Progenitor cell of endocrine pancreas (in vitro differentiated cells): ENCODE results near the gene KCTD18. TPM values are rescaled to one million over a fixed set of nuclear protein-coding genes. Genes with fewer than 3 reads are reported as not detected.

Source experiments
- DNase-seq: peaks from one replicate; pipeline ENCODE4 v3.0.0; 2021; ENCODE audit warnings: low spot score; ENCODE audit not compliant: unreplicated experiment
- H3K27ac Mint-ChIP-seq: 2 replicates; pipeline ENCODE4 v1.8.0; 2021; ENCODE audit warnings: mild to moderate bottlenecking, moderate library complexity, mixed read lengths
- H3K27me3 Mint-ChIP-seq: 2 replicates; pipeline ENCODE4 v1.8.0; 2021; ENCODE audit warnings: mixed read lengths
- H3K36me3 Mint-ChIP-seq: 2 replicates; pipeline ENCODE4 v1.8.0; 2022; ENCODE audit warnings: mixed read lengths; ENCODE audit not compliant: insufficient read depth
- H3K4me1 Mint-ChIP-seq: 2 replicates; pipeline ENCODE4 v1.8.0; 2021; ENCODE audit warnings: low read depth, mixed read lengths
- H3K4me3 Mint-ChIP-seq: 2 replicates; pipeline ENCODE4 v1.8.0; 2021; ENCODE audit warnings: low read depth, mild to moderate bottlenecking, moderate library complexity, mixed read lengths
- H3K9me3 Mint-ChIP-seq: 2 replicates; pipeline ENCODE4 v1.8.0; 2021; ENCODE audit warnings: low read depth, mixed read lengths
- CTCF ChIP-seq: fragments of 200-600 bp; sonication (generic); IDR thresholded peaks from one replicate; pipeline ENCODE4 v1.5.0; 2021; ENCODE audit warnings: antibody characterized with exemption, mild to moderate bottlenecking; ENCODE audit not compliant: unreplicated experiment
- total RNA-seq: library from RNA; stranded (reverse); gene quantifications from 2 replicates; pipeline ENCODE4 v1.2.1, GENCODE V29; 2021

KCTD18 gene
- total RNA-seq, 1 donor from 2014 or later: 7.3 TPM

GRCh38 chr2:200449149-200449548, 60.7 kb downstream of the KCTD18 start:
- Mint-ChIP-seq H3K9me3 (no peaks in the 10 kb centered on the region), H3K27ac (no peak overlapping the region), H3K27me3 (no peaks in the 10 kb centered on the region), H3K36me3 (peaks cover 21% of the 10 kb centered on the region), H3K4me3 (no peak overlapping the region), H3K4me1 (no peaks in the 10 kb centered on the region)
- DNase-seq: no peak
- TF ChIP-seq CTCF: no peak

- TF ChIP-seq CTCF: no peak
- H3K4me1 Mint-ChIP-seq: no peaks in the 10 kb centered on the region
- no peak for DNase-seq
- no peaks in the 10 kb centered on the region for H3K9me3 Mint-ChIP-seq
- H3K4me3 Mint-ChIP-seq: no peak overlapping the region
- no peaks in the 10 kb centered on the region for H3K27me3 Mint-ChIP-seq
- peaks cover 27% of the 10 kb centered on the region for H3K36me3 Mint-ChIP-seq
- no peak overlapping the region for H3K27ac Mint-ChIP-seq
Measured at GRCh38 chr2:200448455-200448854, 61.4 kb downstream of the KCTD18 start.

GRCh38 chr2:200447139-200447855, 62.6 kb downstream of the KCTD18 start:
- H3K27me3 Mint-ChIP-seq: no peaks in the 10 kb centered on the region
- H3K4me3 Mint-ChIP-seq: no peak overlapping the region
- no peaks in the 10 kb centered on the region for H3K9me3 Mint-ChIP-seq
- no peak overlapping the region for H3K27ac Mint-ChIP-seq
- TF ChIP-seq CTCF: no peak
- no peaks in the 10 kb centered on the region for H3K4me1 Mint-ChIP-seq
- peaks cover 29% of the 10 kb centered on the region for H3K36me3 Mint-ChIP-seq
- no peak for DNase-seq

GRCh38 chr2:200446612-200447011, 63.3 kb downstream of the KCTD18 start:
- no peak overlapping the region for H3K4me3 Mint-ChIP-seq
- peaks cover 29% of the 10 kb centered on the region for H3K36me3 Mint-ChIP-seq
- no peaks in the 10 kb centered on the region for H3K9me3 Mint-ChIP-seq
- DNase-seq: no peak
- peak overlapping the region; percentile 11 for H3K27ac Mint-ChIP-seq
- no peaks in the 10 kb centered on the region for H3K4me1 Mint-ChIP-seq
- no peak for TF ChIP-seq CTCF
- no peaks in the 10 kb centered on the region for H3K27me3 Mint-ChIP-seq

- H3K27me3 Mint-ChIP-seq: no peaks in the 10 kb centered on the region
- DNase-seq: no peak
- no peaks in the 10 kb centered on the region for H3K4me1 Mint-ChIP-seq
- H3K36me3 Mint-ChIP-seq: peaks cover 34% of the 10 kb centered on the region
- TF ChIP-seq CTCF: no peak
- no peak overlapping the region for H3K27ac Mint-ChIP-seq
- no peak overlapping the region for H3K4me3 Mint-ChIP-seq
- H3K9me3 Mint-ChIP-seq: no peaks in the 10 kb centered on the region
Measured at GRCh38 chr2:200445284-200445683, 64.6 kb downstream of the KCTD18 start.
